G401.6 (cell line): ENCODE measurements around the gene UCK2.

ENCODE experiments used
- FAIRE-seq: peaks from 2 replicates; lab custom pipeline; 2012; peaks lifted over from hg19 to GRCh38; lab: Jason Lieb, UNC

Gene UCK2

DNA sequence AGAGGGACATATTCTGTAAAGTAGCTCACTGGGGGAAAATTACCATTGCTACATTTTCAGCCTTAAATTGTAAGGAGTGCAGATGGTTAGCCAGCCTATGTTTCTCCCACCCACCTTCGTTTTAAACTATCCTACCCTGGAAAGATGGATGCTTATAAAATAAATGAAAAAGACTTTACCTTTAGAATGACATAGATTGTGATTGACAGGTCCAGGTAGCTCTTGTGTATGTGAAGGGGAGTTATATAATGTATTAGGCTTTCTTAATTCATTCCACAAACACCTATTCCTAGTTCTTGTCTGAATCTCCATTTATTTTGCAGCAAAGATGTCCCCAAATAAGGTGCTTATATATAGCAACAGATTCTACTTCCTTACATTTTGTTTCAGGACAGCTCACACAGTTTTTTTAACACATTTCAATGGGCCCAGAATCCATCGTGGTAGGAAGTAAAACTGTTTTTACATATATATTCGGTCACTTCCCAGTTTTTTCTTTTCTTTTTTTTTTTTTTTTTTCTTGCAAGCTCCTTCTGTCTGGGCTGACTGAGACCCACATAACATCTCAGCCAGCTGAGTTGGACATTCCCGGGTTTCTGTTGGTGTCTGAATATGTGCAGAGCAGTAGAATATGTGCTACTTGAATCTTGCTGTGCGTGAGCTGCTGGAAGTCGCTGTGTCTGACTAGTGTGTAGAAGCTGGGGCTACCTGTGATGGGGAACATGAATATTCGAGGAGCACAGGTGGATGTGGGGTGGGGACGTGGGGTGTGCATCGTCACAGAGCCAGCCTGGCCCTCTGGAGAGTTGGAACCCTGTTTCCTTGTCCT lies 27.8 kb downstream of the UCK2 start:
- no peak for FAIRE-seq

DNA sequence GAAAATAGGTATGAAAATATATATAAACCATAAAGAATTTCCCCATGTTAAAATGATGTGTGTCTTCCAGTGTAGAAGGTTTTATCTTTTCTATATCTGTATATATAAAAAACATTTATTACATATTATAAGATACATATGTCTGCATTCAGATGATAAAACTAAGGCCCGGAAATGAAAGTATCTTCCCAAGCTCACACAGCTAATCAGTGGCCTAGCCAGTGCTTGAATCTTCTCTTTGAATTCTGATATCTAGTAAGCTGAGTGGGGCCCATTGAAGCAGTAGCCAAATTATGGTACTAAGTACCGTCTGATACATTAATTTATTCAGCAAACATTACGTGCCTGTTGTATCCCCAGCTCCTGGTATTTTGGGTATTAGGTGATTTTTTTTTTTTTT lies 28.6 kb downstream of the UCK2 start:
- no peak for FAIRE-seq

DNA sequence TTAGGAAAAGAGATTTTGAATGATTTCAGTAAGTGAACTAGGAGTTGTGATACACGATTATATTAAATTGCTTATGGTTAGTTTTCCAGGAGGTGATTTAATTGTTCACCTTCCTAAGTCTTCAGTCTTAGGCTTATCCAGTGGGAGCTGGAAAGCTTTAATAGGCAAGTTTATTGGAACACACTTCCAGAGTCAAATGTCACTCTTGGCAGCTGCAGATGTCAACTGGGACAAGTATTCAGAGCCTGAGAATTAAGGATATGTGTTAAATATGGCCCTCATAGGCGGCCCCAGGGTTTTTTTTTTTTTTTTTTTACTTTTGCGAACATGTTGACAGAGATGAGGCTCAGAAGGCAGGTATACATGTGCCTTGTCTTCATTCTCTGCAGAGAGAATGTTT lies 29.2 kb downstream of the UCK2 start:
- no peak for FAIRE-seq

DNA sequence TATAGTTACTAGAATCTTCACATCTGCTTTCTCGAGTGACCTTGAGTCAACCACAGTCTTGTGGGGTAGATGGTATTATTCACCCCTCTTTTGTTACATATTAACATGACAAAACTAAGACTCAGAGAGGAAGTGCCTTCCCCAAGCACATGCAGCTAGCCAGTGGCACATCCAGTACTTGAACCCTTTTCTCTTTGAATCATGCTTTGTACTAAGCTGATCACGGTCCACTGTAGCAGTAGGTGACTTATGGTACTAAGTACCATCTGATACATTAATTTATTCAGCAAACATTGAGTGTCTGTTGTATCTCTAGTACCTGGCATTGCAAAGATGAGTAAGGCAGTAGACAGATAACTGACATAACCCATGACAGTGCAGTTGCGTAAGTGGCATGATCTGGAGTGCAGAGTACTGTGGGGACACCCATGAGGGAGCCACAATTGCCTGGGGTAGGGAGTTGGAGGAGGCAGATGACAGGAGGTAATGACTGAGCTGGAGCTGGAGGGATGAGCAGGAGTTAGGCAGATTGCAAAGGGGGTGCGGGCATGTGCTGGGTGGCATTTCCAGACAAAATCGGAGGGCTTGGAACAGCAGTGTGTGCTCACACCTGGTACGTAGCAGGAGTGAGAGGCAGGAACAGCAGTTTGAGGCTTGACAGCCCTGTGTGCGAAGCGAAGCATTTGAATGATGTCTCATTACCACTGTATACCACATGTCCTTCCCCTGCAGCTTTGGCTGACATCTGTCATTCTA lies 29.8 kb downstream of the UCK2 start:
- no peak for FAIRE-seq

DNA sequence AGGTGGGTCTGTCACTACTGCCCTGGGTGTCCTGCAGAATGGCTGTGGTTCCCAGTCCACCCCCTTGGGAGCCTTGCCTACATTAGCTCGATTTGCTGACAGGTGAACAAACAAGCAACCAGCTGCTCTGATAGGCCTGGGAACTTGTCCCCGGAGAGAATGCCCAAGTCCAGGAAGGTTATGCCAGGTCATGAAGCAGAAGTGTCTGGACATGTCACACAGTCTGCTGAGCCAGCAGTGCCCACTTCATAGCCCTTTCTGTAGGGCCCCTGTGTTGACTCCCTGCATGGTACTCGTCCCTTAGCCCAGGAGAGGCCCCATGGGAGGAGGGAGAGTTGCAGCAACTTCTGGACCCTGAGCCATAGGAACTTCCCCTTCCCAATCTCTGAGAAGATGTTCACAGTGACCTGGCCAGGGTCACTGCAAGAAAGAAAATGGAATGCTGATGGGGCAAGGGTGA lies 31.0 kb downstream of the UCK2 start:
- FAIRE-seq = no peak

DNA sequence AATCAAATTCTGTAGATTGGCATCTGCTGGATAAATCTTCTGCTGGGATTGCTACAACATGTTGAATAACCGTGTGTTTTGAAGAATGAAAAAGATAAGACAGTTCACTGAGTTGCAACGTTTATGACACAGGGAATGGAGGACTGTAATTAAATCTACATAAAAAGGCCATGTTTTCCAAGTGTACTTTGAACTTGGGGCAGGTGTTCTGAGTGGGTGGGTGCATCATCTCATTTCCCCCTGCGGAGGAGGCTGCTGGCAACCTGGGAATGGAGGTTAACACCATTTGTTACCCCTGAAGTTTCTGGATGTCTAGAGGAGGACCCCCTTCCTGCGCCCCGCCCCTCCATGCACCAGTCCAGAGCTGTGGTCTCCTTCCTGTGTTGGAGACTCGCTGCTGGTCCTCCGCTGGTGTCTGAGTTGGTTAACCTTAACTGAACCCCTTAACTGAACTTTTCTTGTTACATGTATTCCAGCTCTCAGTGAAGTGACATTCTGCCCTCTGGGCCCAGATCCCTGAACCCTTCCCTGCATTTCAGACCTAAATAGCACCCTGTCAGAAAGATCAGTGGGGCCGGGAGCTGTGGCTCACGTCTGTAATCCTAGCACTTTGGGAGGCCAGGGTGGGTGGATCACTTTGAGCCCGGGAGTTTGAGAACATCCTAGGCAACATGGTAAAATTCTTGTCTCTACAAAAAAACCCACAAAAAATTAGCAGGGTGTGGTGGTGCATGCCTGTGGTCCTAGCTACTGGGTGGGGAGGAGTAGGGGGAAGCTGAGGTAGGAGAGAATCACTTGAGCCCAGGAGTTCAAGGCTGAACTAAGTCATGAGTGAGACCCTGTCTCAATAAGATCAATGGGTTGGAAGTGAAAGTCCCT lies 31.8 kb downstream of the UCK2 start:
- no peak for FAIRE-seq

DNA sequence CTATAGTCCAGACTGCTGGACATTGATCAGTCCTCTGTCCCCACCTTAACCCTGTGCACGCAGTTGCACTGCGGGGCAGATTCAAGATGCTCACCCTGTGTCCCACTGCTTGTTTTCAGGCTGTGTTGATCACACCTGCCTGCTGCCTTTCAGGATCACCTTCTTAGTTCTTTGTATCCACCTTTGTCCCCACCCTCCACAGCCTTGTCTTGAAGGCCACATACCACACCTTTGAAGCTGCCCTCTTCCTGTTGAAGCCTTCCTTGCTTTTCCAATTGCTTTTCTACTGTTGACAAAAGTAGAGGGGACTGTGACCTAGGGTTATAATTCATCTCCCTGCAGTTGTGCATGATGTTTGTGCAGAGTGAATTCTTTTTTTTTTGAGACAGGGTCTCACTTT lies 32.7 kb downstream of the UCK2 start:
- FAIRE-seq = no peak

DNA sequence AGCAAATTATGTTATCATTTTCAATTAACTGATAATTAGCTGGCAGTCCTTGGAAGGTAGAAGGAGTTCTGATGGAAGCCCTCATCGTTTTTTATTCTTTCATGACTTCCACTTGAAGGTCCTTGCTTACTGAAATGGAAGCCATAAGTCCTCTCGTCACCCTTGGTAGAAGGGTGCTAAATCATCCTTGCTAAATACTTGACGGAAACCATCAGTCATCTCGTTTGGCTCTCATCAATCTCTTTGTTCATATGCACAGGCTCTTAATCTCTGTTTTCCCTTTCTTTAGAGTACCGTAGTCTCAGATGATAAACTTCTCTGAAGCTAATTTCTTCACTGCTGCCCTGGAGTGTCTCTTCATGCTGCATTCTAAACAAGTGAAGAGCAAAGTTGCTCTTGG lies 34.5 kb downstream of the UCK2 start:
- no peak for FAIRE-seq

DNA sequence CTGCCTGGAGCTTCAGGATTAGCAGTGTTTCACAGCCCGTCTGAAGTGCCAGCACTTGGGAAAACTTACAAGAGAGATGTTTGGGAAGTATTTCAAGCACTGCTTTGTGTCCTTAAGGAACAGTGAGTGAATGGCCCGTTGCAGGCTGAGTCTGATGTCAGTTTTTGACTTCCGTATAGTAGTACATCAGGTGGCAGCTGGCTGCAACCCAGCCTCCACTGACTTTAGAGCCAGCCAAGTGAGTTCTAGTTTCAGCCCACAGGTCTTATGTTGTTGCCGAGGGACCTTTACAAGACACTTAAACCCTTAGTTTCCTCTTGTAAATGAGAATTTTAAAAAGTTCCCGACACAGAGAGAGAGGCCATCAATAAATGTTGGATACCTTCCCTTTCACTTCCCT lies 35.0 kb downstream of the UCK2 start:
- FAIRE-seq = no peak

DNA sequence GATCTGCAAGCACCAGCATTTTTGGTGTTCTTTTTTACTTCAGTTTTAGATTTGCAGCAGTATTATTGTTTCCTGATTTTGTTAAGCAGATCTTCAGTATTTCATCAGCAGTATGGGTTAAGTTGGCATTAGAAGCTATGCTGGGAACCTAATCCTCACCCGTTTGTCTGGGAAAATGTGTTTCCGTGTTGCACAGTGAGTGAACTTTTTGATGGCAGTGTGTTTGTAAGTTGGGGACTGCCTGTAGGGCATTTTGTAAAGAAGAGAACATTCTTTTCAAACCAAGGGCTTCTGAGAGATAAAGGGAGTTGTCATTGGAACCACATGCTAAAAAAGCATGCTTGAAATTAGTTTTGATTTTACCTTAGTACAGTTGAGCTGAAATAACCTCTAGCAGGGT lies 35.9 kb downstream of the UCK2 start:
- FAIRE-seq = no peak

DNA sequence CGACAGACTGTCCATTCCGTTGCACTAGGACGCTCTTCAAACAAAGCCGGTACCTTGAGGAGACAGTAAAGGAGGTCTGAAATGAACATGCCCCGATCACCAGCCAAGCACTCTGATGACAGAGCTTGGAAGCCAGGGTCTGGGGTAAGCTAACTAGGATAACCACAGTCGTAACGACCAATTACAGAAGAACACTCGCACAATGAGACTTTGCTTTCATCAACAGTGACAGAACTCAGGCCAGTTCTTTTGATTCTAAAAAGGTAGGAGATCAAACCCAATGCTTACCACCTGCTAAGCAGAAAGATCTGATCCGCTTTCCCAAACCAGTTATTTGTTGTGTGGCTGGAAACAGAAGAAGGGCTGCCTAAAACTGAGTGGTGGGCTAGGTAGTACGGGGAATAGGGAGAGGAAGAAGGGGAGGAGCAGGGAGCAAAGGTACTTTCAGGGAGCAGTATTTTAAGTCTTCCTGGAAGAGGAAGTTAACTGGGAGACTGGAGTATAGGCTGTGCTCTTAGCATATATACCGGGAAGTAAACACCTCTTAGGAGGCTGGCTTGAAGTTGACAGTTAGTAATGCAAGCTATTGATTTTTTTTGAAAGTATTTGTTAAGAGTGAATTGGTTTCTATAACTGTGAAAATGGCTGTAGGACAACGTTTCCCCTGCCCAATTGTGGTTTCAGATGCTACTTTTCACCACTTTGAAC lies 38.4 kb downstream of the UCK2 start:
- FAIRE-seq = no peak

DNA sequence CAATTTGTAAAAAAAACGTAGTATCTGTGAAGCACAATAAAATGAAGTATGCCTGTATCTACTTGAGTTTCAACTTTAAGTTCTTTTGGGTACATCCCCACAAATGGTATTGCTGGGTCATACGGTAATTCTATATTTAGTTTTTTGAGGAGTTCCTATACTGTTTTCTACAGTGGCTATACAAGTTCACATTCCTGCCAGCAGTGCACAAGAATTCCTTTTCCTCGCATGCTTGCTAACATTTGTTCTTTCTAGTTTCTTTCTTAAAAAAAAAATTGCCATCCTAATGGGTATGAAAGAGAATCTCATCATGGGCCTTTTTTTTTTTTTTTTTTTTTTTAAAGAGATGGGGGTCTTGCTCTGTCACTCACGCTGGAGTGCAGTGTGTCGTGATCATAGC lies 41.9 kb downstream of the UCK2 start:
- no peak for FAIRE-seq

DNA sequence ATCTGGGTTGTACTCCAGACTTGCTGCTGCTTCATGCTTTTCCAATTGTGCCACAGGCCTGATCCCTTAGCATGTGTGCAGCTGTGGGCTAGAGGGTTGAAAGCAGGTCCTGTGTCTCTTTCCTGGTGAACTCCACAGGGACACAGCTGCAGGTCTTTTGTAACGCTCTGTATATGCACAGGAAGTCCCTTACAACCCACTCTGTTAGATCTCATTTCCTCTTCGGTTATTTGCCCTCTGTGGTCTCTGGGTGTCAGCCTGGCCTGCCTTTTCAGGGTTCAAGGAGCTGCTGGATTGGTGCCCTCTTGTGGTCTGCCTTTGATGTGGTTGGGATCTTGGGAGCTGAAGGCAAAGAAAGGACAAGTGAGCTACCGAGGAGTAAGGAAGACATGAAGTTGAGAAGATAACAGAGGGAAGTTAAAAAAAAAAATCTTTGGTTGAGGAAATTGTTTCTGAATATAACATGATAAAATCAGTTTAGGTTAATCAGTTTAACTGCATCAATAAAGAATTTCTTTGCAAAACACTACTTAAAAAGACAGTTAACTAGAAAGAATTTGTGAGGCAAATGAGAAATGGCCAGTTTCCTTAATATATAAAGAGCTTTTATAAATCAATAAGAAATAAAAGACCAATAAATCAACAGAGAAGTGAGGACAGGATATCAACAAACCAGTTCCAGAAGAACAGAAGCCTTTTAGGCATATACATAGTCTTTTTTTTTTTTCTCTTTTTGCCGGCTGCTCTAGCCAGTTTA lies 44.1 kb downstream of the UCK2 start:
- no peak for FAIRE-seq

DNA sequence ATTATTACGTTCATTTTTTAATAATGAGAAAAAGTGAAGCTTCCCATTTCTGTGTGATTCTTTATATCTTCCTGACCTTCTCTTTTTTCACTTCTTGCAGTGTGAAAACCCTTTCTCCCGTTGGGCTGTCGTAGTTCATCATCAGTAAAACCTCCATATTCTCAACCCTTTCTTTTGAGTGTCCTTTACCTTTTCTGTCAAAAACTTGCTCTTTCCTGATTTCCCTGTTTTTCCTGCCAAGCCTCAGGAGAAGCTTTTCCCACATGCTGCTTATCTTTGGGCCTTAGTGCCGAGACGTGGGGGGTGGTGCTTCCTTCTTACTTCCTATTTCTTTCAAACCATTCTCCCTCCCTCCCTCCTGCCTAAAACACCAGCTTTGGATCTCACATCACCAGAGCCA lies 46.1 kb downstream of the UCK2 start:
- no peak for FAIRE-seq

DNA sequence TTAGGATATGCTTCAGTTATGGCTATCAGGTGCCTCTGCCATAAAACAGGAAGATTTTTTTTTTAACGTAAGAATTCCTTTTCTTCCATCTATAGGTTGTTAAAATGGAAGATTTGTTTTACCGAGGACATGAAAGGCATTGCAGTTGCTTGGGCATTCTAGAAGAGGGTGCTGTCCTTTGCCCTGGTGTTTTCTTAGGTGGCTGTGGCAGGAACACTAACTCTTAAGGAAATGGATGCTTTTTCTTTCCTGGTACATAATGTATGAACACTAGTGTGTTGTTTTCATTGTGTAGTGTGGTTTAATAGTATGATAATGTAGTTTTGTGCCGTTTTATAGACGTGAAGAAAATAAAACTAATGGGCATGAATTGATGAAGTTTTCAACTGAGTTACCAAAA lies 47.2 kb downstream of the UCK2 start:
- FAIRE-seq = no peak

DNA sequence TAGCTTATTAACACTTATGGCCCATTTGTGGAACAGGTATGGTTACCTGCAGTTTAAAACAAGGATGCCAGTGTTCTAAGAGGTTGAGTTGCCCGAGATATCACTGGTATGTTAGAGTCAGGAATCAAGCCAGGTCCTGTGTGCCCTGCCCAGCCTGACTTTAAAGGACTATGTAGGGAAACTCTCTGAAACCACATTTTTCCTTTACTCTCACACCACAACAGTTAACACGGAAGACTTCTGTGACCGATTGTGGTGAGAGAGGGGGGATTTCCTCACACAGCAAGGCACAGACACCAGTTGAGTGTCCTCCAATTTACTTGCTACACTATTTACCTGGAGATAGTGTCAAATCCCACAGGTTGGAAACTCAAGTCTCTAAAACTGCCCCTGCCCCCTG lies 47.8 kb downstream of the UCK2 start:
- FAIRE-seq = no peak

DNA sequence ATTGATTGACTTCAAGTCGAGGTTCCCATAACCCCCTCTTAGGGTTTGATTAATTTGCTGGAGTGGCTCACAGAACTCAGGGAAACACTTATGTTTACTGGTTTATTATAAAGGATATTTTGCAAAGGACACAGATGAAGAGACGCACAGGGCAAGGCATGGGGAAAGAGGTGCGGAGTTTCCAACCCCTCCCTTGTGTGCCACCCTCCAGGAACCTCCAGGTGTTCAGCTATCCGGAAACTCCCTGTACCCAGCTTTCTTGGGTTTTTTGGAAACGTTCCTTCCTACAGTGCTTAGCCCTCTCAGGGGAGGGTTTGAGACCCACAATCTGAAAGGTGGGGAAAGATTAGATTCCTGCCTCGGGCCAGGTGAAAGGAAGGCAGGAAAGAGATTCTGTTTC lies 48.2 kb downstream of the UCK2 start:
- no peak for FAIRE-seq

DNA sequence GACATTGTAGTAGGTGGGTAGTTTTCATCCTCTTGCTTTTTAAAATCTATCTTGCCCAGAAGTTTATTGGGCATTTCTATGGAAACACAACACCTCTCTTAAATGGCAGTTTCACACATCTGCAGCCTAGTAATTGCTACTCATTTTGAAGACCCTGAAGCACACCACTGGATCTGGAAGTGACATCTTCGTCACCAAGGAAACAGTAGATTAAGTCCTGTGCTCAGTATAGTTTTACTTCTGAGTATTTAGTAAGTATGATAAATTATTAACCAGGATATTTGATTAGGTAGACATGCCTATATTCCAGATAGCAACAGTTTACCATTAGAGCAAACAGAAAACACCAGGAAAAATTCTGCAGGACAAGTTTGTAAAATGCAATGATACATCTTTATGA lies 48.7 kb downstream of the UCK2 start:
- FAIRE-seq = no peak

DNA sequence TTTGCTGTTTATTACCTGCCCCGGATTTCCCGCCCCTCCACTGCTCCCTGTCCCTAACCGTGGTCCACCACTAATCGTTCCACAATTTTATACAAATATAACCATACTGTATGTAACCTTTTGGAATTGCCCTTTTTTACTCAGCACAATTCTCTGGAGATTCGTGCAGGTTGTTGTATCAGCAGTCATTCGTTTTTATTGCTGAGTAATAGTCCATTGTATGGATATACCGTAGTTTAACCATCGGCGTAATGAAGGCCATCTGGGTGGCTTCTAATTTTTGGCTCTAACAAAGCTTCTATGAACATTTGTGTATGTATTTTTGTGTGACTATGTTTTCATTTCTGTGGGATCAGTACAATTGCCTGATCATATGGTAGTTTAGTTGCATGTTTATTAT lies 50.0 kb downstream of the UCK2 start:
- no peak for FAIRE-seq

DNA sequence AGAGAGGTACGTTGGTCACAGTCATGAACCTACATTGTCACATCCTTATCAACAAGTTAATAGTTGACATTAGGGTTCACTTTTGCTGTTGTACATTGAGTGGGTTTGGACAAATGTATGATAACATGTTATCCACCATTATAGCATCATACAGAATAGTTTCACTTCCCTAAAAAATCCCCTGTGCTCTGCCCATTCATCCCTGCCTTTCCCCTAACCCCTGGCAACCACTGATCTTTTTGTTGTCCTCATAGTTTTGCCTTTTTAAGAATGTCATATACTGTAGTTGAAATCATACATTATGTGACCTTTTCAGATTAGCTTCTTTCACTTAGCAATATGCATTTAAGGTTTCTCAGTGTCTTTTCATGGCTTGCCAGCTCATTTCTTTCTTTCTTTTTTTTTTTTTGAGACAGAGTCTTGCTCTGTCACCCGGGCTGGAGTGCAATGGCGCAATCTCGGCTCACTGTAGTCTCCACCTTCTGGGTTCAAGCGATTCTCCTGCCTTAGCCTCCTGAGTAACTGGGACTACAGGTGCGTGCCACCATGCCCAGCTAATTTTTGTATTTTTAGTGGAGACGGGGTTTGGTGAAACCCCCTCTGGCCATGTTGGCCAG lies 50.6 kb downstream of the UCK2 start:
- FAIRE-seq = no peak

DNA sequence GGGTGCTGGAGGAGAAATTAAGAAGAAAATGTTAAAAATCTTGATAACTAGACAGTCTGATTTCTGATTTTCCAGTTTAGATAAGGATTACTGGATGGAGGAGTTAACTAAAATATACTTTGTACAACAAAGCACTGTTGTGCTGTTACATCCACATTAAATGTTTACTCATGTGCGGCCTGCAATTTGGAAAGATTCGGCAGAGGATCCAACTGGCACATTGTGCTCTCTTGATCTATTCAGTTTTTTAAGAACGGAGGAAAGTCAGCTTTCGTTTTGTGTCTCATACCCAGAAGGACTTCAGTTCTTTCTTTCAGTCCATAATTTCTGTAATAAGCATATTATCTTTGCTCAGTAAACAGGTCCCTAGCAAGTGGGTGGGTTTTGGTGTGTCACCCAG lies 52.5 kb downstream of the UCK2 start:
- FAIRE-seq = no peak
